A549 (cell line): ENCODE results near the gene PBX1.

Source experiments
- HDAC2 ChIP-seq: fragments of 200-600 bp; sonication (generic); IDR thresholded peaks from 2 replicates; pipeline ENCODE4 v1.6.1; 2016
- POLR2A ChIP-seq: IDR thresholded peaks from 2 replicates; pipeline ENCODE4 v1.6.1; 2012; ENCODE audit warnings: mild to moderate bottlenecking, low read length
- TF ChIP-seq, protein P1 (sequence below): IDR thresholded peaks from 2 replicates; pipeline ENCODE4 v1.6.1; 2012

DNA sequence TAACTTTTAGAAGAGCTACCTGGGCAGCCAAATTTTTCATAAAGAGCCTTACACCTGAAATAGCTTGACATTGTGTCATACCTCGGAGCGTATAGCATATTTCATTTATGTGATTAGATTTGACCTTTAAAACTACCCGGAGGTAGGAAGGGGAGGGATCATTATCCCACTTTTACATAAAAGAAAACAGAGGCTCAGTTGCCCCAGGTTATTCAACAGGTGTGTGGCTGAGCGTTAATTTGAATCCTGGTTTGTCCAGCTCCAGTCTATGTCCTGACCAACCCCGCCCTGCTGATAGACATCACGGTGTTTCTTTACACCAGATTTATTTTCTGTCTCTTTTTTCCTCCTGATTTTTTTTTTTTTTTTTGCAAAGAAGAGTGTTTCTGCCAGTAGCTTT, 39.7 kb downstream of the PBX1 start:
- TF ChIP-seq, protein P1, sequence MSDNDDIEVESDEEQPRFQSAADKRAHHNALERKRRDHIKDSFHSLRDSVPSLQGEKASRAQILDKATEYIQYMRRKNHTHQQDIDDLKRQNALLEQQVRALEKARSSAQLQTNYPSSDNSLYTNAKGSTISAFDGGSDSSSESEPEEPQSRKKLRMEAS, result no peak
- no peak for TF ChIP-seq POLR2A
- no peak for TF ChIP-seq HDAC2
